OCI-LY3 (cell line): Measurements from ENCODE around the gene SCAF1.

Experiments used
- H2AFZ ChIP-seq: fragments of 200-600, 300-600 bp; shearing (Covaris generic); 2 replicates; pipeline ENCODE4 v1.6.0; 2014; ENCODE audit warnings: antibody characterized with exemption, low read depth, low read length
- H3K27ac ChIP-seq: fragments of 200-600, 300-600 bp; sonication (generic); 2 replicates; pipeline ENCODE4 v1.5.1; 2014; ENCODE audit warnings: mild to moderate bottlenecking, low read length, moderate library complexity, mixed read lengths
- H3K27me3 ChIP-seq: fragments of 200-600, 300-600 bp; sonication (generic); 2 replicates; pipeline ENCODE4 v1.6.1; 2014; ENCODE audit warnings: low read depth, low read length, mixed read lengths
- H3K36me3 ChIP-seq: fragments of 200-600, 300-600 bp; sonication (generic); replicated peaks from 2 replicates; pipeline ENCODE3; 2014; ENCODE audit warnings: low read depth, low read length, mixed read lengths
- H3K4me1 ChIP-seq: fragments of 300-600, 200-600 bp; sonication (generic); 2 replicates; pipeline ENCODE4 v1.6.1; 2014; ENCODE audit warnings: low read length, mixed read lengths
- H3K4me2 ChIP-seq: fragments of 200-600, 300-600 bp; sonication (generic); 2 replicates; pipeline ENCODE4 v1.6.1; 2014; ENCODE audit warnings: low read length, mixed read lengths
- H3K4me3 ChIP-seq: fragments of 300-600, 200-600 bp; sonication (generic); 2 replicates; pipeline ENCODE4 v1.5.1; 2014; ENCODE audit warnings: antibody characterized with exemption, mild to moderate bottlenecking, low read length, moderate library complexity
- H3K79me2 ChIP-seq: fragments of 300-600, 200-600 bp; shearing (Covaris generic); 2 replicates; pipeline ENCODE4 v1.6.1; 2014; ENCODE audit warnings: mild to moderate bottlenecking, low read length, mixed read lengths
- H3K9ac ChIP-seq: fragments of 300-600, 200-600 bp; shearing (Covaris generic); 2 replicates; pipeline ENCODE4 v1.6.0; 2014; ENCODE audit warnings: mild to moderate bottlenecking, low read length, moderate library complexity
- H3K9me3 ChIP-seq: fragments of 200-600, 300-600 bp; shearing (Covaris generic); 2 replicates; pipeline ENCODE4 v1.6.1; 2014; ENCODE audit warnings: low read length, mixed read lengths; ENCODE audit not compliant: insufficient read depth
- H4K20me1 ChIP-seq: fragments of 200-600, 300-600 bp; sonication (generic); 2 replicates; pipeline ENCODE4 v1.6.1; 2016; ENCODE audit warnings: low read length, mixed read lengths; ENCODE audit not compliant: insufficient read depth
- EZH2phosphoT487 ChIP-seq: fragments of 200-600 bp; shearing (Covaris generic); IDR thresholded peaks from 2 replicates; pipeline ENCODE4 v1.6.1; 2018; ENCODE audit warnings: antibody characterized with exemption, mixed run types, low read depth
- TF ChIP-seq, protein P1 (sequence below): fragments of 200-600, 300-600 bp; sonication (generic); IDR thresholded peaks from 2 replicates; pipeline ENCODE4 v1.5.1; 2014; ENCODE audit warnings: antibody characterized with exemption, low read length, low read depth

The SCAF1 gene

GRCh38 chr19:49596954-49597702, 44.9 kb upstream of the SCAF1 start:
- H3K4me1 ChIP-seq: peaks cover 6% of the 10 kb centered on the region
- peaks cover 43% of the 10 kb centered on the region for H3K79me2 ChIP-seq
- peaks cover 54% of the 10 kb centered on the region for H3K36me3 ChIP-seq
- peaks cover 22% of the 10 kb centered on the region for H4K20me1 ChIP-seq
- H3K9me3 ChIP-seq: no peaks in the 10 kb centered on the region
- H3K27me3 ChIP-seq: no peaks in the 10 kb centered on the region
- no peak overlapping the region for H3K9ac ChIP-seq
- no peak overlapping the region for H3K4me2 ChIP-seq
- TF ChIP-seq, protein P1, sequence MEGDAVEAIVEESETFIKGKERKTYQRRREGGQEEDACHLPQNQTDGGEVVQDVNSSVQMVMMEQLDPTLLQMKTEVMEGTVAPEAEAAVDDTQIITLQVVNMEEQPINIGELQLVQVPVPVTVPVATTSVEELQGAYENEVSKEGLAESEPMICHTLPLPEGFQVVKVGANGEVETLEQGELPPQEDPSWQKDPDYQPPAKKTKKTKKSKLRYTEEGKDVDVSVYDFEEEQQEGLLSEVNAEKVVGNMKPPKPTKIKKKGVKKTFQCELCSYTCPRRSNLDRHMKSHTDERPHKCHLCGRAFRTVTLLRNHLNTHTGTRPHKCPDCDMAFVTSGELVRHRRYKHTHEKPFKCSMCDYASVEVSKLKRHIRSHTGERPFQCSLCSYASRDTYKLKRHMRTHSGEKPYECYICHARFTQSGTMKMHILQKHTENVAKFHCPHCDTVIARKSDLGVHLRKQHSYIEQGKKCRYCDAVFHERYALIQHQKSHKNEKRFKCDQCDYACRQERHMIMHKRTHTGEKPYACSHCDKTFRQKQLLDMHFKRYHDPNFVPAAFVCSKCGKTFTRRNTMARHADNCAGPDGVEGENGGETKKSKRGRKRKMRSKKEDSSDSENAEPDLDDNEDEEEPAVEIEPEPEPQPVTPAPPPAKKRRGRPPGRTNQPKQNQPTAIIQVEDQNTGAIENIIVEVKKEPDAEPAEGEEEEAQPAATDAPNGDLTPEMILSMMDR: no peak
- TF ChIP-seq EZH2phosphoT487: no peak
- H3K27ac ChIP-seq: no peak overlapping the region
- H2AFZ ChIP-seq: no peak overlapping the region
- no peak overlapping the region for H3K4me3 ChIP-seq

DNA sequence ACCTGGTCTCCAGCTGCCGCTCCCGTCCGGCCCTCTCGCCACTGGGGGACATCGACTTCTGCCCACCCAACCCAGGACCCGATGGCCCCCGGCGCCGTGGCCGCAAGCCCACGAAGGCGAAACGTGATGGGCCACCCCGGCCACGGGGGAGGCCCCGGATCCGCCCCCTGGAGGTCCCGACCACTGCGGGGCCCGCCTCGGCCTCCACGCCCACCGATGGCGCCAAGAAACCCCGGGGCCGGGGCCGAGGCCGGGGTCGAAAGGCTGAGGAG, 44.4 kb upstream of the SCAF1 start:
- peaks cover 43% of the 10 kb centered on the region for H3K79me2 ChIP-seq
- no peaks in the 10 kb centered on the region for H3K9me3 ChIP-seq
- peaks cover 6% of the 10 kb centered on the region for H3K4me1 ChIP-seq
- H3K27me3 ChIP-seq: no peaks in the 10 kb centered on the region
- H3K27ac ChIP-seq: no peak overlapping the region
- H3K36me3 ChIP-seq: peaks cover 59% of the 10 kb centered on the region
- TF ChIP-seq, protein P1: no peak
- TF ChIP-seq EZH2phosphoT487: no peak
- H3K4me2 ChIP-seq: no peak overlapping the region
- no peak overlapping the region for H3K9ac ChIP-seq
- no peak overlapping the region for H2AFZ ChIP-seq
- peaks cover 25% of the 10 kb centered on the region for H4K20me1 ChIP-seq
- no peak overlapping the region for H3K4me3 ChIP-seq

DNA sequence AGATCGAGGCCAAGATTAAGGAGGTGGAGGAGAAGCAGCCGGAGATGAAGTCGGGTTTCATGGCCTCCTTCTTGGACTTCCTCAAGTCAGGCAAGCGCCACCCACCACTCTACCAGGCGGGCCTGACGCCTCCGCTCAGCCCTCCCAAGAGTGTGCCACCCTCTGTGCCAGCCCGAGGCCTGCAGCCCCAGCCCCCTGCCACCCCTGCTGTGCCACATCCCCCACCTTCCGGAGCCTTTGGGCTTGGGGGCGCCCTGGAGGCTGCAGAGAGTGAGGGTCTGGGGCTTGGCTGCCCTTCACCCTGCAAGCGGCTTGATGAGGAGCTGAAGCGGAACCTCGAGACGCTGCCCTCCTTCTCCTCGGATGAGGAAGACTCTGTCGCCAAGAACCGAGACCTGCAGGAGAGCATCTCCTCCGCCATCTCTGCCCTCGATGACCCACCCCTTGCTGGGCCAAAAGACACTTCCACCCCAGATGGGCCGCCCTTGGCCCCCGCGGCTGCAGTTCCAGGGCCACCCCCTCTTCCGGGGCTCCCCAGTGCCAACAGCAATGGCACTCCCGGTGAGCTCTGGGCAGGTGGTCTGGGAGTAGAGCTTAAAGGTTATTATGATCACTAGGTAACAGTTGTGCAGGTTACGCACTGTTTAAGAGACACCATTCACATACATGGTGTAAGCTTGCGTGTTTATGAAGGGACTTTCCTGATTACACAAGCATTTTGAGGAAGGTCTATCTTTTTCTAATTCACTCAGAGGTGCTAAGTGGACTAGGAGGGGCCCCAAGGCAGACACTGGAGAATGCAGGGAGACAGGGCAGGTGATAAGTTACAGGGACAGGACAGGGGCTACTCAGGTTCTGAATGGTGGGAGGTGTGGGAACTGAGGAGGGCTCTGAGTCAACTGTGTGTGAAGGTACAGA, 42.4 kb upstream of the SCAF1 start:
- Histone ChIP-seq H3K27ac (no peak overlapping the region), H3K9ac (no peak overlapping the region), H3K9me3 (no peaks in the 10 kb centered on the region), H3K4me3 (no peak overlapping the region), H3K4me1 (no peaks in the 10 kb centered on the region), H3K79me2 (peaks cover 38% of the 10 kb centered on the region), H3K27me3 (no peaks in the 10 kb centered on the region), H4K20me1 (peaks cover 19% of the 10 kb centered on the region), H2AFZ (no peak overlapping the region), H3K36me3 (peaks cover 55% of the 10 kb centered on the region), H3K4me2 (no peak overlapping the region)
- TF ChIP-seq, protein P1: no peak
- no peak for TF ChIP-seq EZH2phosphoT487

DNA sequence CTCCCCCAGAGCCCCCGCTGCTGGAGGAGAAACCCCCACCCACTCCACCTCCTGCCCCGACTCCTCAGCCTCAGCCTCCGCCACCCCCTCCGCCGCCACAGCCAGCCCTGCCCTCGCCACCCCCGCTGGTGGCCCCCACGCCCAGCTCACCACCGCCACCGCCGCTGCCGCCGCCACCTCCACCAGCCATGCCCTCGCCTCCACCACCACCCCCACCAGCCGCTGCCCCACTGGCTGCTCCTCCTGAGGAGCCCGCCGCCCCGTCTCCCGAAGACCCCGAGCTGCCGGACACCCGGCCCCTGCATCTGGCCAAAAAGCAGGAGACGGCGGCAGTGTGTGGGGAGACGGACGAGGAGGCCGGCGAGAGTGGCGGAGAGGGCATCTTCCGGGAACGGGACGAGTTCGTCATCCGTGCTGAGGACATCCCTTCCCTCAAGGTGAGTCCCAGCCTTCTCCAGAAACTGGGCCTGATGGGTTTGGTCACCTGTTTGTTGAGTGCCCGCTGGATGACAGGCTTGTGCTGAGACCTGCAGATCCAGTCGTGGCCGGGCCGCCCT, 40.4 kb upstream of the SCAF1 start:
- no peak overlapping the region for H3K9ac ChIP-seq
- no peaks in the 10 kb centered on the region for H3K27me3 ChIP-seq
- H3K79me2 ChIP-seq: peaks cover 48% of the 10 kb centered on the region
- no peak overlapping the region for H2AFZ ChIP-seq
- TF ChIP-seq, protein P1: no peak
- TF ChIP-seq EZH2phosphoT487: no peak
- H3K9me3 ChIP-seq: no peaks in the 10 kb centered on the region
- H3K4me2 ChIP-seq: no peak overlapping the region
- H3K4me3 ChIP-seq: no peak overlapping the region
- H4K20me1 ChIP-seq: peaks cover 23% of the 10 kb centered on the region
- H3K36me3 ChIP-seq: peaks cover 55% of the 10 kb centered on the region
- H3K27ac ChIP-seq: no peak overlapping the region
- H3K4me1 ChIP-seq: no peaks in the 10 kb centered on the region
